AG08396 (cell line): ENCODE measurements around the gene VEPH1.

Experiments used
- DNase-seq: peaks from one replicate; pipeline ENCODE4 v3.0.0; 2012; ENCODE audit warnings: low spot score, mixed read lengths

VEPH1 gene

GRCh38 chr3:157301755-157302154, 201.5 kb downstream of the VEPH1 start:
- no peak for DNase-seq

GRCh38 chr3:157300981-157301663, 202.1 kb downstream of the VEPH1 start:
- no peak for DNase-seq

- no peak for DNase-seq
These were observed 203.1 kb downstream of the VEPH1 start for GRCh38 chr3:157300094-157300493.

- DNase-seq = no peak
These were observed 205.8 kb downstream of the VEPH1 start for GRCh38 chr3:157297328-157297915.

GRCh38 chr3:157294953-157295352, 208.3 kb downstream of the VEPH1 start:
- no peak for DNase-seq

GRCh38 chr3:157294491-157294890, 208.7 kb downstream of the VEPH1 start:
- DNase-seq = no peak

GRCh38 chr3:157290766-157291165, 212.4 kb downstream of the VEPH1 start:
- DNase-seq = peak; percentile 25

GRCh38 chr3:157285966-157286365, 217.2 kb downstream of the VEPH1 start:
- no peak for DNase-seq

GRCh38 chr3:157285141-157285540, 218.1 kb downstream of the VEPH1 start:
- no peak for DNase-seq

GRCh38 chr3:157284688-157285087, 218.5 kb downstream of the VEPH1 start:
- no peak for DNase-seq

- DNase-seq = peak; percentile 47
These were observed 220.7 kb downstream of the VEPH1 start for GRCh38 chr3:157282261-157283191.

GRCh38 chr3:157280786-157281185, 222.4 kb downstream of the VEPH1 start:
- DNase-seq = no peak

- DNase-seq = no peak
These were observed 222.9 kb downstream of the VEPH1 start for GRCh38 chr3:157280354-157280753.

GRCh38 chr3:157279237-157279636, 224.0 kb downstream of the VEPH1 start:
- DNase-seq = no peak

- DNase-seq = no peak
These were observed 226.4 kb downstream of the VEPH1 start for GRCh38 chr3:157276801-157277200.

GRCh38 chr3:157275832-157276231, 227.4 kb downstream of the VEPH1 start:
- no peak for DNase-seq

GRCh38 chr3:157274644-157275137, 228.5 kb downstream of the VEPH1 start:
- no peak for DNase-seq

GRCh38 chr3:157271283-157271882, 231.8 kb downstream of the VEPH1 start:
- DNase-seq = no peak

GRCh38 chr3:157268026-157268425, 235.2 kb downstream of the VEPH1 start:
- DNase-seq = no peak

GRCh38 chr3:157265931-157266330, 237.3 kb downstream of the VEPH1 start:
- DNase-seq = no peak

- DNase-seq = no peak
These were observed 240.2 kb downstream of the VEPH1 start for GRCh38 chr3:157263027-157263426.

- no peak for DNase-seq
These were observed 242.2 kb downstream of the VEPH1 start for GRCh38 chr3:157261000-157261399.
